ENCODE data around the gene ZNF787. TPM values are rescaled to one million over a fixed set of nuclear protein-coding genes. Genes with fewer than 3 reads are reported as not detected.

Gene ZNF787
- total and polyA plus RNA-seq, 2 donors (not counting 3 experiments of a cell fraction or from before 2014, with no cell fraction given), result 11.6 to 32.7 TPM

DNA sequence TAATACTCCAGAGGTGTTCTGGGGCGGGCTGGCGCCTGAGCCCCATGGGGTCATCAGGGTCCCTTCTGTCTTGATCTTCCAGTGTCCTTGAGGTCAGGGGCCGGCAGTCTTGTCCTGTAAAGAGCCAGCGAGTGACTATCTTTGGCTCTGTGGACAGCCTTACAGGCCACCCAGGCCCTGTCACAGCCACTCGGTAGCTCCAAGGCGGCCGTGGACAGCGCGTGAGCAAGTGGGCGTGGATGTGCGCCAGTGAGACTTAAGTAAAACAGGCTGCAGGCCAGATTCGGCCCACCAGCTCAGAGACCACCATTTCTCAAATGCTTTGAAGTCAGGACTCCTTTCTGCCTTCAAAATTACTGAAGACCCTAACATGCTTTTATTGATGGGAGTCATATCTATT is 23.7 kb upstream of the ZNF787 start:
- peaks cover 23% of the 10 kb centered on the region for H3K79me2 ChIP-seq (ENCODE audit: control insufficient read depth, insufficient read depth, low read length)
- FAIRE-seq, result no peak
- dilution Hi-C loops (cut with MboI; ENCODE audit: extremely low pct_ligation_motif_present, low sequenced_read_pairs), result no loop called here
- TF ChIP-seq EZH2 (IDR thresholded peaks at IDR 0.05; ENCODE audit: borderline replicate concordance, low read depth, low read length, severe bottlenecking), result no peak
- TF ChIP-seq POLR2A (IDR thresholded peaks at IDR 0.05; ENCODE audit: low read depth, low read length), result no peak
- TF ChIP-seq GATA2 (IDR thresholded peaks at IDR 0.05; ENCODE audit: insufficient read depth, insufficient read length, low read depth, low read length), result no peak
- no peak for TF ChIP-seq FOS (IDR thresholded peaks at IDR 0.05; ENCODE audit: borderline replicate concordance, insufficient read depth, low read length)
- TF ChIP-seq MYC (IDR thresholded peaks at IDR 0.05; ENCODE audit: low read depth, low read length), result no peak
- TF ChIP-seq JUN (IDR thresholded peaks at IDR 0.05; ENCODE audit: borderline replicate concordance, insufficient read depth, insufficient read length, low read depth), result no peak
- TF ChIP-seq, protein P1, sequence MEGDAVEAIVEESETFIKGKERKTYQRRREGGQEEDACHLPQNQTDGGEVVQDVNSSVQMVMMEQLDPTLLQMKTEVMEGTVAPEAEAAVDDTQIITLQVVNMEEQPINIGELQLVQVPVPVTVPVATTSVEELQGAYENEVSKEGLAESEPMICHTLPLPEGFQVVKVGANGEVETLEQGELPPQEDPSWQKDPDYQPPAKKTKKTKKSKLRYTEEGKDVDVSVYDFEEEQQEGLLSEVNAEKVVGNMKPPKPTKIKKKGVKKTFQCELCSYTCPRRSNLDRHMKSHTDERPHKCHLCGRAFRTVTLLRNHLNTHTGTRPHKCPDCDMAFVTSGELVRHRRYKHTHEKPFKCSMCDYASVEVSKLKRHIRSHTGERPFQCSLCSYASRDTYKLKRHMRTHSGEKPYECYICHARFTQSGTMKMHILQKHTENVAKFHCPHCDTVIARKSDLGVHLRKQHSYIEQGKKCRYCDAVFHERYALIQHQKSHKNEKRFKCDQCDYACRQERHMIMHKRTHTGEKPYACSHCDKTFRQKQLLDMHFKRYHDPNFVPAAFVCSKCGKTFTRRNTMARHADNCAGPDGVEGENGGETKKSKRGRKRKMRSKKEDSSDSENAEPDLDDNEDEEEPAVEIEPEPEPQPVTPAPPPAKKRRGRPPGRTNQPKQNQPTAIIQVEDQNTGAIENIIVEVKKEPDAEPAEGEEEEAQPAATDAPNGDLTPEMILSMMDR (IDR thresholded peaks at IDR 0.05; ENCODE audit: extremely low read depth in 1 of 2, insufficient read depth in 1 of 2, low read depth in 1 of 2, low read length in 2 of 2), result no peak
- TF ChIP-seq, protein P2, sequence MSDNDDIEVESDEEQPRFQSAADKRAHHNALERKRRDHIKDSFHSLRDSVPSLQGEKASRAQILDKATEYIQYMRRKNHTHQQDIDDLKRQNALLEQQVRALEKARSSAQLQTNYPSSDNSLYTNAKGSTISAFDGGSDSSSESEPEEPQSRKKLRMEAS (IDR thresholded peaks at IDR 0.05; ENCODE audit: insufficient read depth, insufficient read length), result no peak
- no peak for TF ChIP-seq POLR2AphosphoS5 (IDR thresholded peaks at IDR 0.05; ENCODE audit: insufficient read depth, low read depth, low read length)
- POLR2A ChIA-PET, result no interaction called here
- intact Hi-C loops (cut with micrococcal nuclease), result no loop called here
- CTCF ChIA-PET, result interaction anchor here (1.3 kb wide), 1 partner anchor 12 kb away, joined by 3 read pairs; no protein-coding TSS in a partner anchor
- no peak overlapping the region for H3K4me2 ChIP-seq (ENCODE audit: insufficient read depth, low read length)
- H4K20me1 ChIP-seq (replicated peaks; ENCODE audit: control insufficient read depth, extremely low read depth, insufficient read depth, low read length), result no peaks in the 10 kb centered on the region
- no peak overlapping the region for H3K27ac ChIP-seq (ENCODE audit: insufficient read depth, low read depth, low read length)
- no peak overlapping the region for H2AFZ ChIP-seq (ENCODE audit: low read depth, low read length)
- no peaks in the 10 kb centered on the region for H3K9me1 ChIP-seq (replicated peaks; ENCODE audit: control insufficient read depth, extremely low read depth, insufficient read depth, low read length)
- BruUV-seq (replicated peaks), result no TSS peak
- H3K36me3 ChIP-seq (ENCODE audit: control insufficient read depth in 2 of 2, extremely low read depth in 1 of 2, insufficient read depth in 2 of 2, low read length in 2 of 2), result peaks cover 0 to 18% of the 10 kb centered on the region in 2 experiments
- no peaks in the 10 kb centered on the region for H3K9me3 ChIP-seq (replicated peaks; ENCODE audit: control insufficient read depth, insufficient read depth, low read length)
- no peaks in the 10 kb centered on the region for H3K27me3 ChIP-seq (ENCODE audit: control insufficient read depth in 2 of 2, insufficient read depth in 2 of 2, low read length in 2 of 2)
- H3K4me3 ChIP-seq (replicated peaks in 1 of 3; ENCODE audit: insufficient read depth in 1 of 3, low read depth in 1 of 3, low read length in 3 of 3), result no peak overlapping the region
- H3K4me1 ChIP-seq (ENCODE audit: control insufficient read depth, extremely low read depth, insufficient read depth, low read length), result peaks cover 9% of the 10 kb centered on the region
- H3K9ac ChIP-seq (replicated peaks; ENCODE audit: extremely low read depth, insufficient read depth, low read length), result no peak overlapping the region
- no peak for DNase-seq (ENCODE audit: low read depth, low spot score)

Measured in endothelial cell of umbilical vein (primary cell).